ENCODE measurements around the gene ELAPOR1.
A peak's percentile ranks its signal among the peaks of the same experiment; 100 is the strongest.

Gene ELAPOR1

DNA sequence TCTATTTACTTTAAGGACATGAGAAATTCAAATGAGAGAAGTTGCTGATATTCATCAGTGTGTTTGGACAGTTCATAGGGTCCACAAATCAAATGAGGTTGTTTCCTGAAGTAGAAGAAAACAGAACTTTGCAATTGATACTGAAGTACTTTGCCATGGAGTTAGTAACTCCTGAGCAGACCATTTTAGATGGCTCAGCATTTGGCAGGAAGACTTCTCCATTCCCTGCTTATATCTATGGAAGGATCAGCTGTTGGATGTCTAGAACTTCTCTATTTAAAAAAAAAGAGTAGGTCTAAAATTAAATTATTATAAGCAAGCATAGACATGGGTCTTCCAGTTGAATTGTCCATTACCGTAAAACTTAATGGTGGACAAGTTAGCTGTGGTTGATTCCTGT lies 18.3 kb upstream of the ELAPOR1 start:
- no peak for DNase-seq

DNA sequence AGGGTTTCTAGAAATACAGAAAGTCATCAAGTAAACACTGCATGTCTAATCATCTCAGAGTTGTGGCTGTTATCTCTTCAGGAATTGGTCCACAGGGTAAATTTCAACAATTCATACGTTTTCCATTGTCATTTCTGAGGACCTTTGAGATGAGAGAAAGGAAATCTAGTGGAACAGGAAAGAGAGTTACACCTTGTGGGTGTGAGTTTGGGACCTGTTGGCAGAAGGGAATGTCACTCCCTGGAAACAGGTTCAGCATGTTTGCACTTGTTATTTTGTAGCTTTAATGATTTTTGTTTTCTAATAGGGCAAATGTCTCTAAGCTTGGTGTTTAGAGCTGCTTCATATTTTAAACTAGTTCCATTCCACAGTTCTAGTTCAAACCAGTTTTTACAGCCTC lies 17.8 kb upstream of the ELAPOR1 start:
- DNase-seq = no peak

DNA sequence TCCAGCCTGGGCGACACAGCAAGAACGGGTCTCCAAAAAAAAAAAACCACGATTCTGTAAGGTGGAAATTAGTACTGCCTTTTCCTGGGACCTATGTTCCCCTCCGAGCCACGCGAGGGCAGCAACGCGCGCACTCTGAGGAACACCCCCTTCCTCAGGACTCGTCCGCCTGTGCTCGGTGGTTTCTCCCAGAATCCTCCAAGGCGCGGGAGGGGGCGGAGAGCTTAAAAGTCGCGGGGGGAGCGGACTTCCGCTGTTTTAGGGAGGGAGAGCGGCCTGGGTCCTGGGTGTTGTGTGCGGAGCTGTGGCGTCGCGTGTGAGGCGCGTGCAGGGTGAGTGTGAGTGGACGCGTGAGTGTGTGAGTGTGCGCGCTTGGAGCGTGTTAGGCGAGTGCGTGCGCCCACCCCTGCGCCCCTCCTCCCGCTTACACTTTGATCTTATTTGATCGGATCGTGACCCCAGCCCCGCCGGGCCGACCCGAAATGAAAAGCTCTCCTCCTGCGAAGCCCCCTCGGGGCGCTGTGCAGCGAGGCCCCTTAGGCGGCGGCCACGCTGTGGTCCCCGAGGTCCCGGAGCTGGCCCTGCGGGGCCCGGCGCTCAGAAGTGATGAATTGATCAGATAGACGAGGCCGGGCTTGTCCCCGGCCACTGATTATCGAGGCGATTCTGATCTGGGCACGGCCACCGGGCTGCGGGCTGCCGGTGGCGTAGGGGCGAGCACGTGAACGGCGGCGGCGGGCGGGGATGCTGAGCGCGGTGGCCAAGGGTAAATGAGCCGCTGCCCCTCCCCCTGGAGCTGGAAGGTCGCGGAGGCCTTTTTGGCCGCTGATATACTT lies 13.8 kb upstream of the ELAPOR1 start:
- DNase-seq = peak; percentile 95 to 98

DNA sequence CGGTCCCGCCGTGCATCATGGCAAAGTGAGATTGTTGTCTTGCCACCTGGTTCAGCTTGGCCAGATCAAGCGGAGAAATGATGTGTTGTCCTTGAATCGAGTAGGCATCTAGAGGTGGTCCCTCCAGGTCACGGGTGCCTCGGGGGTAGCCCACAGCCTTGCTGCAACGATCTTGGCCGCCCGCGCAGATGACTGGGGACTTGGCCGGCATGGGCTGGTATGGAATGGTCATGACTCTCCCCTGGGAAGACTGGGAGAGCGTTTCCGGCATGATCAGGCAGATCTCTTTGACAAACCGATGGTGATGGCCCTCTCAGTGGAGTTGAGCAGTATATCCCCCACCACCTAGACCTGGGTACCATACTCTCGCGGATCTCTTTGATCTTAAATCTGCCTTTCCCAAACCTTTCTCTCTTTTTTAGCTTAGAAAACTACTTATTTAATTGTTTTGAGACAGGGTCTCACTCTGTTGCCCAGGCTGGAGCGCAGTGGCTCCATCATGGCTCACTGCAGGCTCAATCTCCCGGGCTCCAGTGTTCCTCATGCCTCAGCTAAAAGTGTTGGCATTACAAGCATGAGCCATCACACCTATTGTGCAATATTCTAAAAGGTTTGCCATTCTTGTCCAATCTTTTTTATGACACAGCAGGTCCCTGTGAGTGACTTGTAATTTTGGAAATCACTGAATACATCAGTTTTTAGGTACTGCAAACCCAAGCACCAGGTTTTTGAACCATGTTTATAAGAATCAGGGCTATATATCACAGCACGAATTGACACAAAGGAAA lies 9.4 kb upstream of the ELAPOR1 start:
- DNase-seq = peak; percentile 45 to 59

DNA sequence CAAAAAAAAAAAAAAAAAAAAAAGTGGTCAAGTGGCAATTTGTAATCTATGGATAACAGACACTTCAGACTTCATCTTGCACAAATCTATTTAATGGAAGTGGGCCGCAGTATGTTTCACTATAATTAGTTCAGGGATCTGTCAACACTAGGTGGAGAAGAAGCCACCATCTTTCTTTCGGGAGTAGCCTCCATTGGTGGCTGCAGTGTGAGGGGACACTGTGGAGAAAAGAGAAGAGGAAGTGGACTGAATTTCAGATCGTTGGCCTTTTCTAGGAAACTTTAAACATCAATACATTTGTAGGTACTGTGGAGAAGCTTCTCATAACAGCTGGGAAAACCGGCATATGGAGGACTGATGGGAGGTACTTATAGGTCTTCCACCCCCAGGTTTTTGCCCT lies 8.0 kb upstream of the ELAPOR1 start:
- DNase-seq = no peak

DNA sequence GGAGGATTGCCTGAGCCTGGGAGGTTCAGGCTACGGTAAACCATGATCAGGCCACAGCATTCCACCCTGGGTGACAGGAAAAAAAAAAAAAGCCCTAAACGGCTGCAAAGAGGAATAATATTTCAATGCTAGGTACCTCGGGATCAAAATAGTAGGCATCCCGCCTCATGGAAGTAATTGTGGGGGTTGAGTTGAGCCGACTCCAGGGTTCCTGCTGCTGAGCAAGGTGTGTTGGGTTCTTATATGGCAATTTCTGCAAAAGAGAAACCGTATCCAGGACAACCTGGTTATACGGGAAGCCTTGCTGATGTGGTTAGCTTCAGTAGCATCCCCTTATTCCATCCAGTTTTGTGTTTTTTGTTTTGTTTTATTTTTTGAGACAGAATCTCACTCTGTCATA lies 6.1 kb upstream of the ELAPOR1 start:
- DNase-seq = no peak

DNA sequence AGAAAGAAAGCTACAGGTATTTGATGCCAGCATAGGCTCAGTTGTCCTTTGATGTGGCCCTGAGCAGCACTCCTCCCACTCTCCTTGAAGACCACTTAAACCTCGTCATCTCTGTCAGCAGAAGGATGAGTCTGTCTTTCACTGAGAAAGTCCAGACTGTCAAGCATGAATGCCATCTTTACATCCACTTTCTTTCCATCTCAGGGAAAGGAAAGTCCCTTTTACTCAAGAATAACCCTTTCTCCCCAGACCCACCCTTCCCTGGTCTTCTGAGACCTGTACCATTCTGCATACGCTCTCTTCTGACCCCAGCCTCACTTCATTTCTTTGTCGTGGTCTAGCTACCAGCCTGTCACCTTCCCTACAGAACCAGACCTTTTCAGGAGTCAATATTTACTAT lies 4.0 kb upstream of the ELAPOR1 start:
- no peak for DNase-seq

DNA sequence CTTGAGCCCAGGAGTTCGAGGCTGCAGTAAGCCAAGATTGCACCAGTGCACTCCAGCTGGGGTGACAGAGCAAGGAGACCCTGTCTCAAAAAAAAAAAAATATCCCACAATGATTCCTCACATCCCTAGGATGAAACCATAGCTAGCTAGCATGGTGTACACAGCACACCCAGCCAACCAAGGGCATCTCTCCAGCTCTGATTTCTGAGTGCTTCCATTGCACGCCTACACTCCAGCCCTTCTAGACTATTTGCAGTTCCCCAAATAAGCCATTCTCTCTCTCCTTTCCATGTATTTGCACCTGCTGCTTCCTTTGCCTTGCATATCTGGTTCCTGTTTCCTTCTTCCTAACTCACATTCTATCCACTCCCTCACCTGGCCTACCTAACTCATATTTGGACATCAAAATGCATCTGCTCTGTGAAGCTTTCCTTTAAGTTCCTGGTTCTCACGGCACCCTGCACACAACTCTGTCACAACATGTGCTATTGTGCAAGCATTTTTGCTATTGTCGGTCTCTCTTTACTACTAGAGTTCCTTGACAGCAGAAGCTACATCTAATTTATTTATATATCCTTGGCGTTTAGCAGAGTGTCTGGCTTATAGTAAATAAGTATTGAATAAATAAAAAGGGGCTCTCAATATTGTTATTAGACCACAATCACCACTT lies 2.4 kb upstream of the ELAPOR1 start:
- DNase-seq = peak; percentile 65 to 77

DNA sequence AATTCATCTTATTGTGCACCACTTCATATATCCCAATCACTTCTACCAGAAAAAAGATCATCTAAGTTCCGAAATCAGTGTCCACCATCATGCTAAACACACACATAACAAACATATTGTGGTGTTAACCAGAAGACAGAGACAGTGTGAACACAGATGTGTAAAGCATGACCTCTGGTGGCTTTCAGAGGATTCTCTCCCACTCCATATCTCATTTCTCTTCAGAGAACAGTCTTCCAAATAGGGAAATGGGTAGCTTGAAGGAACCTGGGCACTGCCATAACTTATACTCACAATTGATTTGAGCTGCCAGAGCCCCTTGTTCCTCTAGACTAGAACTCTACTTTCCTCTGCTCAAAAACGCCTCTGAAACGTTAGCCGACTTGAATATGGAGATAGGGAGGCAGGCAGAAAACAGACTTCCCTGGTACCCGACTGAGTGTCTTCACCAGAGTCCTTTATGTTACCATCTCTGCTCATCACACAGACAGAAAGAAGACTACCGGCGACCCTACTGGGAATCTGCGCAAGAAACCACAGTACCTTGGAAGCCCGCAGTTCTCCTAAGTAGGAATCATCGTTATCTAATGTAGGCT lies 1.8 kb upstream of the ELAPOR1 start:
- peak; percentile 29 to 30 for DNase-seq

DNA sequence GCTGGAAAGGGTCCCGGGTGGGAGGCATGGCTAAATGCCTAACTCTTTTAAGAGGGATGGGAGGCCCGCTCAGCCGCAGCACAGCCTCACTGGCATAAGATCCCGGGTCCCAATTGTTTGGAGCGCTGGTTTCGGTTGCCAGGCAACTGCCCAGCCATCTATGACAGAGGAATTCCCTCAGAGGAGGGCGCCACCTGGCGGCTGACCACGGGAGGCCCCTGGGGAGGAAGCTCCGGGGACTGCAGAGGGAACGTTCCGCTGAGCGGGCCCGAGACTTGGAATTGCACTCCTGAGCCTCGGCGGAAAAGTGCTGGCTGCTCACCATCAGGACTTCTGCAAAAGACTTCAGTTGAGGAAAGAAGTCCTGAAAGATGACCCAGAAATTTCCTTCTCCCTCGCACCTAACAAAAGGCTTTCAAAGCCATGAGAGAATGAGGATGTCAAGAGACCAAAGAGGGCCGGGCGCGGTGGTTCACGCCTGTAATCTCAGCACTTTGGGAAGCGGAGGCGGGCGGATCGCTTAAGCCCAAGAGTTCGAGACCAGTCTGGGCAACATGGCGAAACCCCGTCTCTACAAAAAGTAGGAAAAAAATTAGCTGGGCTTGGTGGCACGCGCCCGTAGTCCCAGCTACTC lies 1.1 kb upstream of the ELAPOR1 start:
- DNase-seq = peak; percentile 79 to 96

DNA sequence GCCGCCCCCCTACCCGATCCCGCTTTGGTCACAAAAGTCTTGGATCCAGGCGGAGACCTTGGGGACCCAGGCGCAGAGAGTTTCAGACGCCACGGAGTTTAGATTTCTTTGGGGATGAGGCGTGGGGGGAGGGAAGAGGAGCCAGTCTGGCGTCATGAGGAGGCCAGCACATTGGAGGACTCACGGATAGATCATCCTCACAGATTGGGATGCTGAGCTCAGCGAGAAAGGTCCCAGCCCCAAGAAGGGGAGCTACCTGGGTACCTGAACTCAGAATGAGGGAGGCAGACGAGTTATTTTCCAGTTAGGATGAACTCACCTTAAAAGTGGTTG lies 393 bp downstream of the ELAPOR1 start:
- DNase-seq = no peak

DNA sequence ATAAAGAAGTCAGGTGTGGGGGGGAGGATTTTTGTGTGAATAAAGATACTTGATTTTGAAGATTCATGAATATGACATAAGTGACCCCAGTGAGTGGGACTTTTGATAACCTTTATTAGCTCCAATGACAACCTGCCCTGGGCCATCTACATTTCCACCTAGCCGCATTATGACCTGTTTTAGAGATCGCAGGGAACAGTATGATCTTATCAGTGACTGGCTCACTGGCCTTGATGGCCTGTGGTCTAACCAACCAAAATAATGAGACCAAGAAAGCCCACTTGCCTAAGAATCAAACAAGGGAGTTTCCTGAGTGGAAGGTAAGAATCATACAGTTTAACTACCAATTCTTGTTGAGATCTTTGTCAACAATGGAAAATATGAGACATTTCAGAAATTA lies 1.8 kb downstream of the ELAPOR1 start:
- DNase-seq = no peak

DNA sequence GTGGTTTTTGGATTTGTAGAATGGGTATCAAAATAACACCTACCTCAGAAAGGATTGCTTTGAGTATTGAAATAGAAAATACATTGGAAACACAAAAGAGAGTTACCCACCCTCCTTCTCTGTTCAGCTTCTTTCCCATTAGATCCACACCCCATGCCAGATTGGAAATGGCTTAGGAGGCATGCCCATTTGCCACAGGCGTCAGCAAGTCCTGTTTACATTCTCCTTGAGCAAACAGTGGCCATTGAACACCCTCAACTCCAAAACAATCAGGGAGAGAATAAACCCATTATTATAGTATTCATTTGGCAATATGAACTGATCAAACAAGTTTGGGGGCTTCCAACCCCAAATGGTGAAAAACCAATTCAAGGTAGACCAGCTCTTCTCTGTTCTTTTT lies 2.4 kb downstream of the ELAPOR1 start:
- no peak for DNase-seq

DNA sequence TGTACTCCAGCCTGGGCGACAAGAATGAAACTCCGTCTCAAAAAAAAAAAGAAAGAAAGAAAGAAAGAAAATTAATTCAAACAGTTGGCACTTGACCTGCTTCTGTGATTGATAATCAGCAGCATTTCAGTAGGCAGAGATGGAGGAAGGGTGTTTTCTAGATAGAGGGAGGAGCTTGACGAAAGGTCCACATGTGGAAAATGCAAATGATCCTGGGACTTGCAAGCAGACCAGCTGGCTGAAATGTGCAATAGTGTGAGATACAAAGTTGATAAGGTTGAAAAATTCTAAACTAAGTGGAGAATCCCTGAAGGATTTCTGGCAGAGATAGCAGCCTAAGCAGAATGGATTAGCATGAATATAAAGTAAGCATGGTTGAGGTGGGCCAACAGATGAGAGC lies 4.2 kb downstream of the ELAPOR1 start:
- DNase-seq = no peak

DNA sequence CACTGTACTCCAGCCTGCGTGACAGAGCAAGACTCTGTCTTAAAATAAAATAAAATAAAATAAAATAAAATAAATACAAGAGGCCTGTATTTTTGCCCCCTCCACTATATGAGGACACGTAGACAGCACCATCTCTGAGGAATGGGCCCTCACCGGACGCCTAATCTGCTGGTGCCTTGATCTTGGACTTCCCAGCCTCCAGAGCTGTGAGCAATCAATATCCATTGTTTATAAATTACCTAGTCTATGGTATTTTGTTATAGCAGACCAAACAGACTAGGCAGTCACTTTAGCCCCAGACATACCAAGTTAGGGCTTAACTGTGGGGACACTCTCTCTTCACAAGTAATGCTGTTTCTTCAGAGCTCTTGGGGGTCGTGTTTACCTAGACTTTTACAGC lies 6.4 kb downstream of the ELAPOR1 start:
- DNase-seq = no peak

DNA sequence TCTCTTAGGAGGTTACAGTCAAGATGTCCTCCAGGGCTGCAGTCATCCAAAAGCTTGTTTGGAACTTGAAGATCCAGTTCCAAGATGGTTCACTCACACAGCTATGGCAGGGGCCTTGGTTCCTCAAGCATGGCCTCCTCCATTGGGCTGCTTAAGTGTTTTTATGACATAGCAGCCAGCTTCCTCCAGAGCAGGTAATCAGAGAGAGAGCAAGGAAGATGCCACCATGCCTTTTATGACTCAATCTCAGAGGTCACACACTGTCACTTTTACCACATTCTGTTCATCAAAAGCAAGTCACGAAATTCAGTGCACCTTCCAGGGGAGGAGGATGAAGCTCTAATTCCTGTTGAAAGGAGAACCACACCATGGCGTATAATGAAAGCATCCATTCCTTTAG lies 17.1 kb downstream of the ELAPOR1 start:
- DNase-seq = no peak

DNA sequence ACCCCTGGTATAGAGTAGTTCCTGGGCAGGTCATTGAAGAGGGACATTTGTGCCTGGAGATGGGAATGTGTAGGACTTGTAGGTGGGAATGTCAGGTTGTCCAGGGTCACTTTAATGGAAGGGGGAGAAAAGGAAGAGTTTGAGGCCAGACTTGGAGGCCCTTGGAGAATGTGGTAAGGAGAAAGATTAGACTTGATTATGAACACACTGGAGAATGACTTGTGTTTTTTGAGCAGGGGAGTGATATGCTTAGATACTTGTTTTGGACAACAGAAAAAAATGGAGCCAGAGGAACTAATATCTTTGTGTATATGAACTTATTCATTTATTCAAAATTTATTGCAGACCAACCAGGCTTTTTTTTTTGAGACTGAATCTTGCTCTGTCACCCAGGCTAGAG lies 17.9 kb downstream of the ELAPOR1 start:
- no peak for DNase-seq

DNA sequence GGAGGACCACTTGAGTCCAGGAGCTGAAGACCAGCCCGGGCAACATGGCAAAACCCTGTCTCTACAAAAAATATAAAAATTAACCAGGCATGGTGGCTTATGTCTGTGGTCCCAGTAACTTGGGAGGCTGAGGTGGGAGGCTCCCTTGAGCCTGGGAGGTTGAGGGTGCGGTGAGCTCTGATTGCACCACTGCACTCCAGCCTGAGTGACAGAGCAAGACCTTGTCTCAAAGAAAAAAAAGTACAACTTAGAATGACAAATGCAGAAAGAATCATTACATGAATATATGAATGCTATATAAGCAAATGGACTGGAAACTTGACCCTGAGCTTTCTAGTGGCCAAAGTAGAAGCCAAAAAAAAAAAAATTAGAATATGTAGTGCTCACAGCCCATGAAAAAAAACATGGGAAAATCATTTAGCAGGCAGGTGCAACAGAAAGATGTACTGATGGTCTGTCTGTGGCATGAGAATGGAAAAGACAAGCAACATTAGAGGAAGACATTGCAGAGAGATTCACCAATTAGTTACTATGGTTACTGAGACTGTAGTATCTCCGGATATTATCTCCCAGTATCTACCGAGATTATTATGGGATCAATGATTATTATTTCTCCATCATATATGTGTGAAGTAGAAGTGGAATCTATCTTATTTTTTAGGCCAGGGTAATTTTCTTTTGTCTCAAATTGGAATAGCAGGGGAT lies 19.2 kb downstream of the ELAPOR1 start:
- no peak for DNase-seq

DNA sequence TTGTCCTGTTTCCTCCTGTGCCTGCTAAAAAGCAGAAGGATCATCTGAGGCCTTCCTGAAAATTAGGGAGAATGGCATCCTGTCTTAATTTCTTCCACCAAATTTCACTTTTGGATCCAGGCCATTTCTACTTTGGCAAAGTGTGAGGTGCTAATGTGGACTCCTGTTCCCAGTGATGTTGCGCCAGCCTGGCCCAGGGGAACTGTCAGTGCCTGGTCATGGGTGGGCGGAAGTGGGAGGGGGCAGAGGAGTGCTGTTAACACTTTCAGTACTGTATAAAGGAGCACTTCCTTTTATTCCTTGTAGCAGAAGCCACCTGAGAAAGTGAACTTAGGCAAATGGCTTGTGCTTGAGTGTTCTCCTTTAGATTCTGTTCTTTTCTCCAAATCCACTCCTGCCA lies 19.9 kb downstream of the ELAPOR1 start:
- DNase-seq = peak; percentile 49 to 52

DNA sequence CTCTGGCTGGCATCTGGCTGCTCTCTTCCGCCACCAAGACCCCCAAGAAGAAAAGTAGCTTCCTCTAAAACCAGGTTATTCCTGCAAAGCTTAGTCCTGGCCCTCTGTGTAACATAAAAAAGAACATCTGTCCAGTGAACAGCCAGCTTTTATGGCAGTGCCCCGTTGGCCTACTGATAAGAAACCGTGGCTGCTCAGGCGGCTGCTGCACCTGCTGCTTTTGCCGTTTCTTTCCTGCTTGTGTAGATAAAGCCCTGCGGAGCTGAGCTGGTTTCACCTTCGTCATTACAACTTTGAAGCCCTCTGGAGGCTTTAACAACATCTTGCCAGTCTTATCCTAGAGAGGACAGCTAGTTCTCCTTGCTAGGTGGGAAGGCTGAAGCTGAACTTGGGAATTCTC lies 20.5 kb downstream of the ELAPOR1 start:
- no peak for DNase-seq

DNA sequence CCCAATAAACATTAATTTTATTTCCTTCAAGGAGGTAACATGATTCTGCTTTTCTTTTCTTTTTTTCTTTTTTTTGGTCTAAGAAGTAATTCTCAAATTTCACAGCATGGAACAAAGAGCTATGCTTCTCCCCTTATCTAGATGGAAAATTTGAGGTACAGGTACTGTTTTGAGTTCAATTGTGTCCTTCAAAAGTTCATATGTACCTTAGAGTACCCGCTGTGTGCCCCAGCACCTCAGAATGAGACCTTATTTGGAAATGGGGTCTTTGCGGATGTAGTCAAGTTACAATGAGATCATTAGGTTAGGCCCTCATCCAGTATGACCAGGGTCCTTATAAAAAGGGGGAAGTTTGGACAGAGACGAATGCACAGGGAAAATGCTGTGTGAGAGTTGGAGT lies 22.0 kb downstream of the ELAPOR1 start:
- no peak for DNase-seq

DNA sequence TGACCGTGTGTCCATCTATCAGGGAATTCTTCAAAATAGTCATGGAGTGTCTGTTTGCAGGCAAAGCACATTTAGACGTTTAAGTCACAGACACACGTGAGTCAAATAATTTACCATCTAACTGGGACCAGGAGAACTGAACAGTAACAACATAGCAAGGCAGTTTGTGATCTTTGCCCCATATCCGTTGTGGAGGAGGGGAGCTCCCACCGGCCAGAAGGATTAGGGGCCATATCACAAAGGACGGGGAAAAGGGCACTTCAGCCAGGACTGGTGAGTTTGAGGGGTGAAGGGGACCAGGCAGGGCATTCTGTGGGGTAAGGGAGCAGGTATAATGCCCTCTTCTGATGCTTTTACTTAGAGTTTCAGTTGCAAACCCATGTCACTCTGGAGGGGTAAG lies 22.9 kb downstream of the ELAPOR1 start:
- no peak for DNase-seq

Measured in inflammatory macrophage treated with lipopolysaccharide for 1 hour (primary cell).